HG02571 (cell line): ENCODE data around the gene COL17A1.

Source experiments
- ATAC-seq: cut with Tn5 transposase; IDR thresholded peaks from one replicate; pipeline ENCODE4 v1.9.1; 2021; ENCODE audit warnings: mild to moderate bottlenecking, moderate library complexity; ENCODE audit not compliant: unreplicated experiment

COL17A1 gene

DNA sequence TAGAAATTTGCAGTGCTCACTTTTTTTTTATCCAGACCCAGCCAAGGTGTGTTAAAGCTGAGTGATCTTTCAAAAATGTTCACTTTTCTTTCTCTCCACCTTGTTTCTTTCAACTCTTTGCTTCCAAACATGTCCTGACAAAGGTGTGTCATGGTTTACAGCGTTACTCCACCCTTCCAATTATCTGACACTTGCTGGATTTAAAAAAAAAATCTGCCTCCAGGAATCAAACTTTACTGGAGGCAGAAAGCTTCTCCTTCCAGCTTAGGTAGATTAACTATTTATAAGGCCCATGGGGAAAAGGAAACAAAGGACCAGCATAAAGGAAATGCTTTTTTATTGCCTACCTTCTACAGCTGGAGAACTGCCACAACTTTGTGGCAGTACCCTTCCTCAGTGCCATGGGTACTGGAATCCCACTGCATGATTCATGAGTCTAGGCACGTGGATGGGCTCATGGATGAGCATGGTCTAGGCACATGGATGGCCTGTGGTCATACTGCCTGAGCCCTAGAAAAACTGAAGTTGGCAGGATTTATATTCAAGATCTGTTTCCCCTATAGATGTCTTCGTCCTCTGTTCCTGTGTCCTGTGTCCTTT is at the start of gene COL17A1:
TSS of gene COL17A1 (minus strand) at position 80 of the 600 bp plus-strand sequence. CDS start 5,207 bp downstream, outside the sequence.
- ATAC-seq, result no peak

DNA sequence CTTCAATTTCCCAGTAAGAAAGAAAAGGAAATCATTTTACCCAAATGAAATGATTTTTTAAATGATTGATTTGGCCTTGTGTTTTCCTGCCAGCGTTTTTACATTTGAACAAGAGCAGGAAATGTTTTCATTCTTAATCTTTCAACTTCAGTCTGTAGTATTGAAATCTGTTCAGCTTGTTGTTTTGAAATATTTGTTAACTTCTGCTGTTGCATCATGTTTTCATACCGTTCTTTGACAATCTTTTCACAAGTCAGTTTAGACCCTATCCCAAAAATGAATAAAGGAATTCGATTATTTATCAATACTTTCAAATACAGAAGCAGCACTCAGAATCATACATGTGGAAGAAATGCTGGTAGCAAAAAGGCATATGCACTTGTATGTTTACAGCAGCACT is 44.4 kb upstream of the COL17A1 start:
- no peak for ATAC-seq

DNA sequence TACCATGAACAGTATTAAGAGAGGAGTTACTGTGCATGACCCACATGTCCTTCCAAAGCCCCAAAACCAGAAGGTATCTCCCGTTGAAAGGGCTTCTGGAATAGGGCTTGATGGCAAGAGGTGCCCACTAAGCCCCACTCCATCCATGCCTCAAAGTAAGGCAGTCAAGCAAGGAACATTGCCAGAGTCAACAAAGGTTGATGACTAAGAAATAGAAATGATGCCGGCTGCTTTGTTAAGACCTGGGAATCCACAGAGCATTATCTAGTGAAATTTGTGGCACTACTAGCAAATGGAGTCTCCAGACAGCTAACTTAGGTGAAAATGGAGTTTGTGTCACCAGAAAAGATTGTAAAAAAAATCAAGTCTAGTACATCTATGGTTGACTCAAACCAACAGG is 42.5 kb upstream of the COL17A1 start:
- no peak for ATAC-seq

DNA sequence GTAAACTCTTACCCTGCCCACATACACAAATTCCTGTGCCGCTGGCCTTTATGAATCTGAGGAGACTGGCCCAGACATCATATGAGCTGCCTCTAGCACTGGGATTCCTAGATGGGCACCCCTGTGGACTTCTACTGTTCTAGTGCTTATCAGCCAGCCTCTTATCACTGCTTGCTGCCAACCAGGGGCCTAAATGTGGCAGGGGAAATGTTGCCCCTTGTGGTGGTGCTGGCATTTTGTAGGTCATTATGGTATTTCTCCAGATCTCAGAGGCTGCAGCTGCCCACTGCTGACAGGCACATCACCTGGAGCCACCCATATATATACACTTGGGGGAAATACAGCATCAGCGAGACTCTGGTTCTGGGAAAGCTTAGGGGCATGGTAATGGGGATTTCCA is 41.7 kb upstream of the COL17A1 start:
- no peak for ATAC-seq

DNA sequence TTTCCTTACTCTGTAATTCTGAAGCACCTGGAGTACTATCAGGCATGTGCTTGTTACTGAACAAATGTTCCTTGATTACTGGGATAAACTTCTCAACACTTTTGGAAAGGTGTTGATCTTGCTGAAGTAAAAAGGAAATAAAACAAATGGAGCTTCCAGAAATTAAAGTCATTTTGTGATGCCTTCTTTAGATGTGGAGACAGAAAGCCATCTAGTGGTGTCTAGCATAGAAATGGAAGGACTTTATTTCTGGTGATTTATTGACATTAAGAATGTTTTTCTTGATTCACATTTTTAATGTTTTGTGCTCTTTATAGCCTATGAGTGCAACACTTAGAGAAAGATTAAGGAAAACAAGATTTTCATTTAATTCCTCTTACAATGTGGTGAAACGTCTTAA is 37.7 kb upstream of the COL17A1 start:
- ATAC-seq, result no peak

DNA sequence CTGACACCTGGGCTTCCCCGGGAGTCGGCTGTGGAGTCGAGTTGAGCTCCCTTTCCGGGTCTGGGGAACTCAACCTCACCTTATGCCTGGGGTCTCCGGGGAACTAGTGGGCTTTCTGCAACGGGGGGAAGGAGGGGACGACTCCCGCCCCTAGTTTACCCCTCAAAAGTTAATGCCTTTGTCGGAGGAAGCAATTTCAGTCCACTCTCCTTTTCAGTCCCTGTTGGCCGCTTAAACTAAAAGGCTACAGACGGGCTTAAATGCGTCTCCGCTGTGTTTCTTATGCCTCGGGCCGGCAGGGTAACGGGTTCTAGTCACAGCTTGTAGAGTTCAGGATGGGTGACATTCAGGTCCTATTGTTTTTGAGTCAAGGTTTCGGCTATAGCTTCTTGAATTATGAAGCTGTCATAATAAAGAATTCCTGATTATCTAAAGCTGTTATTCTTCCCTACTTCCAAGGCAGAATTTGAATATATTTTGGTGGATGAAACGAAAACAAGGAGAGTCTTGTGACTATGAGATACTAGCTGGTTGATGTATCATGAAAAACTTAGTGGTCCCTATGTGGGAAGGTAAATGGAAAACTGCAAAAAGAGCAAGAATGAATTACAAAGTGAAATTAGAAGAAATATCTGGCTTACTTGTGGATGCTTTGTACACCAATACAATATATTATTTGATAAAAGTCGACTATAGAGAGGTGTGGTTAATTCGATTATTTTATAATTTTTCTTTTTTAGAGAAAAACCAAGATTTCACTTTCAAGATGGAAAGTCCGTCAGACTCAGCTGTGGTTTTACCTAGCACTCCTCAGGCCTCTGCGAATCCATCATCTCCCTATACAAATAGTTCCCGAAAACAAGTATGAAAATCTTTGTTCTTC is 36.8 kb upstream of the COL17A1 start:
- no peak for ATAC-seq

DNA sequence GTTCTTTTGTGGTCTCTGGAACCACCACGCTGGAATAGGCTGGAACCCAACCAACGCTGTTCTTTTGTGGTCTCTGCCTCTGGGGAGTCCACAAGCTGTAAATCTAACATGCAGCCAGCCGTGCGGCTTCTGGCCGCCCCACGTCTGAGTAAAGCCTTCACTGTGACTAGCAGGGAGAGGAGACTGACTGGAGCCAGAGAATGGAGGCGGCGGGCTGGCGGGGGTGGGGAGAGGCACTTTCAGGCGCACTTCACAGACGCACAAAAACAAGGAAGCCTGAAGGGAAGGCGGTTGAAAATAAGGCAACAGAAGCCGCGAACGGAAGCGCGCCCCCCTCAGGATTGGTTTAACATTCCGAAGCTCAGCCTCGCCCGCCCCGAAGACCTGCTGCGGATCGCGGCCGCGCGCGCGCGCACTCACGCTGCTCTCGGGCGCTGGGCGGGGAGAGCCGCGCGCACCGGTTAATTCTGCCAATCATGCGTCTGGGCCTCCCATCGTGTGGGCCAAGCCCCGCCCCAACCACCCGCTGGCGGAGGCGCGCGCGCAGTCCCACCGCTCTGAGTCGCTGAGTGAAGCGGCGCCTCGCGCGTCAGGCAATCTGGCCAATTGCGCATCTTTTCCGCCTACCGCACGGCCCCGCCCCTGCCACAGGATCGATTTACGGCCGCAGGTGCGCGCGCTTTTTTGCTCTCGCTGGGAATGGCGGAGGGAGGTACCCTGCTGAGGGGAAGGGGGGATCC is 36.0 kb upstream of the COL17A1 start, which contains the start of gene SFR1:
TSS of gene SFR1 (plus strand) at position 687 of the 740 bp plus-strand sequence. CDS start at position 700, 13 bp downstream.
- ATAC-seq, result peak; percentile 85

DNA sequence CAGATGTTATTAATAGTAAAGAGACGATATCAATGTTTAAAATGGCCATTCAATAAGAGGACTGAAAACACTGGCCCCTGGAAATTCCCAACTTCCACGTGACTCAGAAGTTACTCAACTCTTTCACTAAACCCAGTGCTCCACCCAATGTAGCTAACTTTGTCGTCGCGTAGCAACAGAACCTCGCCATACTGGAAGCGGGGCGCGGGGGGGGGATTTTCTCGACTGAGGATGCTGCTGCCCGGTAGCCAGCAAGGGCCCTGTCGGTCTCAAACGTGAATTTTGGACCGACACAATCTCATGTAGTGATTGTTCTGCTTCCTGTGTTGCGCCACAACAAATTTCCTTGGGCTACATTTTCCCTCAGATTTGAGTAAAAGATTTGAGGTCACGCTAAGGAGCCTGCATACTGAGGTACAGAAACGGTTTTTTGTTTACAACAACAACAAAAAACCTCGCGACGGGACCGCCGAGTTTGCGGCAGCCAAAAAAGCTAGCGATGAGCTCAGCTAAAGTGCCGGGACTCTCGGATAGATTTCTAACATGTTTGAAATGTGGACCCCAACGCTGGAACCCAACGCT is 35.3 kb upstream of the COL17A1 start:
- peak; percentile 34 for ATAC-seq

DNA sequence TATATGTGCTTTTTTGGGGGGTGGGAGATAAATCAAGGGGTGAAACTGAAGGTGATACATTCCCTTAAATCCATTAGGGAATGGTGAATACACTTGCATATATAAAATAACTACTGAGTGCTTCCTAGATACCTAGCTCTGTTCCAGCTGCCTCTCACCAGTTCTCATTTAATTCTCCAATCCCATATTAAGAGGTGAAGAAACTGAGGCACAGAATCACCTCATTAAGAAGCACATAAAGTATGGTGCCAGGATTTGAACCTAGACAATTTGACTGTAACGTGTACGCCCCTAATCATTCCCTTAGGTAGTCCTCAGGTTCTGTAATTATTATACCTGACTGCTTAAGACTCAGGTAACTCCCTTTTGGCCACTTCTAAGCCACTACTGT is 34.8 kb upstream of the COL17A1 start:
- ATAC-seq, result no peak

DNA sequence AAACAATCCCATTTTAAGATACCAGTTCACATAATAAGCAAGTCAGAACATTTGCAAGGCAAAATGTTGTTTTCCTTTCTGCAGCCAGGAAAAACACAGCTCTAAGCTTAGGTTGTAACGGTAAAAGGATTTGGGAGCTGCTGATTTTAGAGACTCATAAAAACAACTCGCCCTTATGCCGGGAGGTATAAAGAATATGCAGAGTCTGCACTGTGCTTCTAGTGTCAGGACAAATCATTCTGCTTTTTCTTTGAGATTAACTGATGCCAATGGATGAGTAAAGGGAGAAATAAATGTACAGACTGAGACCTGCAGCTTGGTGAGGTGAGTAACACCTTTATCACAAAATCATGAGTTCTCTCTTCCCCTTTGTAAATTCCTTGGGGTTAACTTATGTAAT is 34.3 kb upstream of the COL17A1 start:
- ATAC-seq, result no peak

DNA sequence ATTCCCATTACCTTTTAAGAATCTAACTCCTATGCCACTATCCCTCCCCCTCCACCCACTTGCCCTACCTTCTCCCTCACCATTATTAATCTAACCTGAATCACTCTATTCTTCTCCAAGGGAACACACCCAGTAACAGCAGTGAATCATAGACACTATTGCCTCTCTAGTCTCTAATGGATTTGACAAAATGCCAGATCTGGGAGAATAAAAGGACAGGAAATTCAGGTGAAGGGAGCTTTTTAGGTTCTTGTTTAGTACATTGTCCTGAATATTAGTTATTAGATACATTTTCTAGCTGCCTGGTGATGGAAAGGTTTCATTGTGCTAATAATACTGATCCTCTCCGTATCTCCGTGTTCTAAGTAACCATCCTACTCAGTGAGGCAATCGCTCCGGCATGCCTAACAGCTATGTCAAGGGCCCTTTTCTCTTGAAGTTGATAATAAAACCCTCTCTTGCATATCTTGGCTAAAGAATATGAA is 32.2 kb upstream of the COL17A1 start:
- ATAC-seq, result no peak

DNA sequence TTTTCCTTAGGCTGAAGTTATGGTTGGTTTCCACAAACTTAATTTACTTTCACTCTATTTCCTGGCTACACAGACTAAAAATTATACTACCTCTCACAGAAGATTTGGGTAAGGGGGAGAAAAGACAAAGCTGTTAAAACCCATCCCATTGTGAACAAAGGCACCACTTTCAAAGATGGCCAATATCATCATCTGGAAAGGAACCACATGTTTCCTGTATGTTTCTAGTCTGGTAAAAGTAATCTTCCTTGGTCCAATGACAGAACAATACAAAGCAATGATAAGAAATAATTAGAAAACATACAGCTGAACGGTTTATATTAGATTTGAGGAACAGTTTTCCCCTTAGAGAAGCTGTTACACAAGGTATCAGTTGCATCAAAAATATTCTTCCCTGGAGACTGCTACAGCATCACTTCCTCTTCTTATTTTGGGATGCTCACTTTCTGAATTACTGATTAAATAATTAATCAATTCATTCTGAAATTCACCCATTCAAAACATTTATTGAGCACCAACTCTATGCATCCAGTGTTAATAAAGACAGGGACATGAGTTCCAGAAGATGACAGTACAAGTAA is 27.8 kb upstream of the COL17A1 start:
- ATAC-seq, result no peak

DNA sequence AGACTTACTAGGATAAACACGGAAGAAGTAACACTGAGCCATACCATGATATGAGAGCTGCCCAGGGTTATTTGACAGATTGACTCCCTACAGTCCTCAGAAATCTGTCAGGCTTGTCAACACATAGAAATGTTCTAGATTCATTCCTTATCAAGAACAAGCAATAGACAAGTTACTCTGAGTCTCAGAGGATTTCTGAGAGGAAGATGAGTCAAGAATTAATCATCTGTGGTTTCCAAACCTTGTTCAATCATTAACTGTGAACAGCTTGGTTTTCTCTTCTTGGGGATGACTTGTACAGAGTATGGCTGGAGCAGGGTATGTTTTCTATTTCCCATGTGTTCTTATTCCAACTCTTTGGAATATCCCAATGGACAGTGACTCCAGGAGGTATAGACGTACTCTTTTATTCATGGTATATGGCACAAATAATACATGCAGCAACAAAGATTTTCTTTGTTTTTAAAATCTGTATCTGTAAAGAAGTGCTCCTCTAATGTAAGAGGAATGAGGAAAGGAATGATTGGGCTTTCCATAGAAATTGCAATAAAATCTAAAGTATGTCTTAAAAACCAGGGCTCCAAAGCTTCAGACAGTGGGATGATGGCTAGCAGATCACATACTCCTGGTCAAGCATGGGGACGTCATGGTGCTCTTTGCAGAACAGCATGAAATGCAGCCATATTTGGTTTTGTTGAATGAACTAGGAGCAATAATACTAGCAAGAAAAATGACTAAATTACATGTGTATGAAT is 24.4 kb upstream of the COL17A1 start:
- ATAC-seq, result peak; percentile 77

DNA sequence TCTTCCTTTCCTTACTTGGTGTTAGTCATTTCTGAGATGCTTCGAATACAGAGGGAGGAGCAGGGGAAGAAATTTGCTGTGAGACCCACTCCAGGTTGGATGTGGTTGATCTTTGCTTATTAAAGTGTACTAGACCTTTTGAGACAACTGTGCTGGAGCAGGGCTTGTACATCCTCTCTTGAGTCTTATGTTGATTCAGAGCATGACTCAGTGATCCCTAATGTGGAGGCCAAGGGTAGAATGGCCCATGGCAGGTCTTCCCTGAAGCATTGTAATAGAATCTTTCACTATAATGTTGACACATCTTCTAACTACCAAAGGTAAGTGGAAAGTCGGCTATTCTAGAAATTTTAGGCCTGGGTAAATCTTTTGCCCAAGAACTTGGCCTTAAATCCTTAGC is 19.2 kb upstream of the COL17A1 start:
- no peak for ATAC-seq

DNA sequence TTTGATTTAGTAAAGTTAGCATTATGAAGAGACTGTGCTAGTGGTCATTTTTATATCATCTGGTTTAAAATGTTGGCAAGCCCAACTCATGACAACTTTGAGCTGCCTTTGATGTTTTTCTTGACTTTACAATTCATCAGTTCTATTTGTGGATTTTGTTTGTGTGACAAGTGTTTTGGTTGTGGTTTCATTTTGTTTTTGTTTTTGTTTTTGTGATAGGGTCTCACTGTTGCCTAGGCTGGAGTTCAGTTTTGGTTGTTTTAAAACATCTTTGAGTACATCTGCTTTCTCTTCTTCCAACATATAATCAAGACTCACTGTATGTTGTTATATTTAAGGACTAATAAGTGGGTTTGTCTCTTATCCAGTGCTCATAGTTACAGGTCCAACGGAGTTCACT is 18.7 kb upstream of the COL17A1 start:
- ATAC-seq, result no peak

DNA sequence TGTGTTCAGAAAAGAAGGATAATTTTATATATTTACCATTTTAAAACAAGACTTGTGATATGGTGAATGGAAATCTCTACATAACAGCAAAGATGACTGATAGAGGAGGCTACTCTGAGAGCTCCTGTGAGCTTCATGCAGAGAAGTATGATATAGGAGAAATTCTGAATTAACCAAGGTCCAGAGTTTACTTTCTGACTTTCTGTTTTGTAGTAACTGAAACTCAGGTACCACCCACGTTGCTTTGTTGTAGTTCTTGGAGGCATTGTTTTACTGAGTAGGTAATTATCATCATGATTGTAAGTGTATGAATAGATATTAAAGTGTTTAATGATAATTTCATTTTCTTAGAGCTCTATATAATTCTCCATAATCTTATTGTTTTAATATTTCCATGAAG is 18.3 kb upstream of the COL17A1 start:
- peak; percentile 53 for ATAC-seq

DNA sequence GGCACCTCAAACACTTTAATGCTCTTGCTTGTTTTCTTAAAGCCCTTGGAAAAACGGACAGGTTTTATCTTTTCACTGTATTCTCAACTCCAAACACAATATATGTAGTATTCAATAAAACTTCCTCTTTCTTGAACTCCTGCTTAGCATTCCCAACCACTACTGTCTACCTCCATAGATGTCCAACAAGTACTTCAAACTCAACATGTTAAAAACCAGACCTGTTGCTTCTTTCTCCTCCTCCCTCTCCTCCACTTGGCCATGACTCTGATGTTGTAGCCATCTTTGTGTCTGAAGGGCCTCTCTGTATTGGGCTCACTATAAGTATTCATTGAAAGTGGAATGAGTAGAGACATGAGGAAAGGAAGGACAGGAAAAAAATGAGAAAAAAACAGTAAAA is 16.2 kb upstream of the COL17A1 start:
- no peak for ATAC-seq

DNA sequence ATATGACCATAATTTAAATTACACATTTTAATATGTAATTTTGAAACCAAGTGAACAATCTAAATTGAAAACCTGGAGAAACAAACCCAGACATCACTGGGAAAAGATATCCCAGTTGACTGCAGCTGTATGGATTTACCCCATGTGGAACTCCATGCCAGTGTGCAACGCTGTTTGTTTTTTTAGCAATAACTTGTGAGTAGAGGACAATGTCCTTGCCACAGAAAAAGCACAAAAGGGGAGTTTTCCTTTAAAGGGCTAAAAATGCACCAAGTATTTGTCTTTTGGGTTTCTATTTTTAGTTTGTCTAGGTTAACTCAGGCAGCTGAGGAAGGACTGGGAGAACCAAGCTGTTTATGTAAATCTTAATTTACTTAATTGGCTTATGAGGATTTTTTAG is 15.1 kb upstream of the COL17A1 start:
- no peak for ATAC-seq

DNA sequence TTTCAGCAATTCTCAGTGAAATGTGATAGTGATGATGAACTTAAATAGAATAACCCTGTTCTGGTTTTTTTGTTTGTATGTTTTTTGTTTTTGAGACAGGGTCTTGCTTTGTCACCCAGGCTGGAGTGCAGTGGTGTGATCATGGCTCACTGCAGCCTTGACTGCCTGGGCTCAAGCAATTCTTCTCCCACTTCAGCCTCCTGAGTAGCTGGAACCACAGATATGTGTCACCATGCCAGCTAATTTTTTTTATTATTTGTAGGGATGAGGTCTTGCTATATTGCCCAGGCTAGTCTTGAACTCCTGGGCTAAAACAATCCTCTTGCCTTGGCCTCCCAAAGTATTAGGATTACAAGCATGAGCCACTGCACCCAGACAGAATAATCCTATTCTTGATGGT is 14.3 kb upstream of the COL17A1 start:
- no peak for ATAC-seq

DNA sequence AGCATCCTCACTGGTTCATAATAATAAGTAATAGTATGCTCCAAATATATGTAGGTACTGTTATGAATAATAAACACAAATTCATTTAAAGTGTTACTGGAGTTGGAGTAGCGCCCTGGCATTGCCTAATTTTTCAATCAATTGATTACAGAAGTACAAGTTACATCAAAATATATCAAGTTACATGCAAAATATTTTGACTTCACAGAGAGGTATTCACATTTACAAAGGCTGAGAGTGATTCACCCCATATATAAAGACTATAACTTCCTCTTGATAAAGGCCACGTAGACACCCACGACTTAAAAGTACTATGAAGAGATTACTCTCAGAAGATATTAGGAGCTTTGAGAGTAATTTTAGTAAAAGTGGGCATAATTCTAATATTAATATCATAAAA is 13.6 kb upstream of the COL17A1 start:
- no peak for ATAC-seq
